Glutamatergic neuron (in vitro differentiated cells): ENCODE results near the gene ADARB2. TPM values are rescaled to one million over a fixed set of nuclear protein-coding genes. Genes with fewer than 3 reads are reported as not detected.

ENCODE experiments used
- DNase-seq: peaks from one replicate; pipeline ENCODE4 v3.0.0; 2022
- H3K27ac Mint-ChIP-seq: one replicate; pipeline ENCODE4 v1.8.0; 2020; ENCODE audit warnings: mild to moderate bottlenecking, mixed read lengths, inconsistent platforms; ENCODE audit not compliant: unreplicated experiment
- H3K27me3 Mint-ChIP-seq: one replicate; pipeline ENCODE4 v1.8.0; 2020; ENCODE audit warnings: mild to moderate bottlenecking, moderate library complexity, mixed read lengths, inconsistent platforms; ENCODE audit not compliant: unreplicated experiment
- H3K36me3 Mint-ChIP-seq: one replicate; pipeline ENCODE4 v1.8.0; 2020; ENCODE audit warnings: mild to moderate bottlenecking, mixed read lengths, inconsistent platforms; ENCODE audit not compliant: unreplicated experiment
- H3K4me1 Mint-ChIP-seq: one replicate; pipeline ENCODE4 v1.8.0; 2020; ENCODE audit warnings: mild to moderate bottlenecking, low read depth, mixed read lengths, inconsistent platforms; ENCODE audit not compliant: unreplicated experiment
- H3K4me3 Mint-ChIP-seq: one replicate; pipeline ENCODE4 v1.8.0; 2020; ENCODE audit warnings: mild to moderate bottlenecking, mixed read lengths, inconsistent platforms; ENCODE audit not compliant: unreplicated experiment
- H3K9me3 Mint-ChIP-seq: one replicate; pipeline ENCODE4 v1.8.0; 2020; ENCODE audit warnings: mild to moderate bottlenecking, moderate library complexity, mixed read lengths, inconsistent platforms; ENCODE audit not compliant: unreplicated experiment
- CTCF ChIP-seq: fragments of 200-600 bp; sonication (generic); IDR thresholded peaks from one replicate; pipeline ENCODE4 v1.5.0; 2021; ENCODE audit not compliant: partially characterized antibody, unreplicated experiment
- total RNA-seq: library from RNA; stranded (reverse); fragmentation: NEBNext Ultra II Directional; extraction: Animal tissue kit (Norgen Biotek cat#: 25700); gene quantifications from one replicate; pipeline ENCODE4 v1.2.1, GENCODE V29; 2021; ENCODE audit not compliant: unreplicated experiment

ADARB2 gene
- total RNA-seq, 1 donor from 2014 or later: 20.6 TPM

GRCh38 chr10:1257274-1257673 is 480.1 kb downstream of the ADARB2 start:
- peaks cover 7% of the 10 kb centered on the region for H3K27me3 Mint-ChIP-seq
- peak overlapping the region; percentile 52 for H3K27ac Mint-ChIP-seq
- TF ChIP-seq CTCF: no peak
- DNase-seq: no peak
- H3K4me3 Mint-ChIP-seq: no peak overlapping the region
- H3K4me1 Mint-ChIP-seq: peaks cover 1% of the 10 kb centered on the region
- peaks cover 9% of the 10 kb centered on the region for H3K36me3 Mint-ChIP-seq
- peaks cover 7% of the 10 kb centered on the region for H3K9me3 Mint-ChIP-seq

- DNase-seq: no peak
- peaks cover 9% of the 10 kb centered on the region for H3K36me3 Mint-ChIP-seq
- no peak overlapping the region for H3K27ac Mint-ChIP-seq
- H3K9me3 Mint-ChIP-seq: peaks cover 7% of the 10 kb centered on the region
- peaks cover 2% of the 10 kb centered on the region for H3K4me1 Mint-ChIP-seq
- TF ChIP-seq CTCF: no peak
- H3K4me3 Mint-ChIP-seq: no peak overlapping the region
- H3K27me3 Mint-ChIP-seq: peaks cover 7% of the 10 kb centered on the region
Measured at GRCh38 chr10:1256432-1256725, 480.9 kb downstream of the ADARB2 start.

- no peak for TF ChIP-seq CTCF
- peaks cover 7% of the 10 kb centered on the region for H3K27me3 Mint-ChIP-seq
Measured at GRCh38 chr10:1255600-1256431, 481.5 kb downstream of the ADARB2 start.

GRCh38 chr10:1255118-1255517 is 482.2 kb downstream of the ADARB2 start:
- H3K36me3 Mint-ChIP-seq: peaks cover 9% of the 10 kb centered on the region
- peaks cover 5% of the 10 kb centered on the region for H3K9me3 Mint-ChIP-seq
- H3K4me1 Mint-ChIP-seq: peaks cover 2% of the 10 kb centered on the region
- no peak for TF ChIP-seq CTCF
- H3K4me3 Mint-ChIP-seq: no peak overlapping the region
- H3K27me3 Mint-ChIP-seq: peaks cover 7% of the 10 kb centered on the region
- H3K27ac Mint-ChIP-seq: no peak overlapping the region
- no peak for DNase-seq

More at GRCh38 chr10:1255600-1256431, 481.5 kb downstream of the ADARB2 start:
- Mint-ChIP-seq H3K9me3 (peaks cover 5% of the 10 kb centered on the region), H3K4me1 (peaks cover 2% of the 10 kb centered on the region), H3K4me3 (no peak overlapping the region), H3K27ac (no peak overlapping the region), H3K36me3 (peaks cover 9% of the 10 kb centered on the region)
- DNase-seq: no peak
